ENCODE results near the gene LRCOL1.

The LRCOL1 gene

DNA sequence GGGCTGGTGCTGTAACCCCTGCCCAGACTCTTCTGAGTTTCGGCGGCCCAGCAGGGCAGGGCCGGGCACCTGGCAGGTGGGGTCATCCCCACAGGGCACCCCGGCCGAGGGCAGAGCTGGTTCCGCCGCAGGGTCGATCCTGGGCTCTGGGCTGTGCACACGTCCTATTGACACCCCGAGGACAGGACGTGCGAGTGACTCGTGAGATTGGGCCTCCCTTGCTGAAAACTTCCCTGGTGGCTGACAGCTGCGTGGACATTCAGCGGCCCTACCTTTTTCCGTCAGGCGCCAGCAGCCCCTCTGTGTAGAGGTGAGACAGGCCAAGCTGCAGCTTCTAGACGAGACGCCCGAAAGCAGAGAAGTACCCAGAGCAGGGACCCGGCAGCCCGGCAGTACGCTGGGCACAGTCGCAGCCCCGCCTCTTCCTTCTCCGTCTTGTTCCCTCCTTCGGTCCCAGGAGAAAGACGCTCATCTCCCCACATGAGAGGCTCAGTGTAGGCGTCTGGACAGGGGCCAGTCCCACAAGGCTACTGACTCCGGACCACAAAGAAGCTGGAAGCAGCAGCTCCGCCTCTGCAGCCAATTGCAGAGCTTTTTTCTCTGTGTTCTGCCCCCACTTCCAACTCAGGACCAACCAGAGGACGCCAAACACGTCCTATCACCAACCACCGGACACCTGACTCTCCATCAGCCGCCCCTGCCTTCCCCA lies at the start of gene LRCOL1:
TSS of gene LRCOL1 (minus strand) at position 532 of the 709 bp plus-strand sequence. CDS start 4,331 bp downstream, outside the sequence.
- DNase-seq, result no peak

DNA sequence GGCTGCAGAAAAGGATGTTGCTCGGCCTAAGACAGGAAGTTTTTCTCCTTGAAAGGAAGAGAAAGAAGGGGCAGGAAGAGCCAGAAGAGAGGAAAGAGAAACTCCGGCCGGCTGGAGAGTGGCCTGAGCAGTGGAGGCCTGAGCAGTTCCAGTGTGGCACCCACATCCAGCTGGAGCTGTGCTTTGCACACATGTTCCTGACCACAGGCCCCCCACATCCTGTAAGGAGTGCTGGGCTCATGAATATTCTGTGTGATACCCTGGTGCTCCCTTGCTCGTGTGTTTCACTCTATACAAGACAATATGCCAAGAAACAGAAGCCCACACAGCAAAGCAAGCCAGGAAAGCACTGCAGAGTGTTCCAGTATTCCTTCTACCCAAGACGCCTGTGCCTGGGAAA lies 49.7 kb upstream of the LRCOL1 start:
- no peak for DNase-seq

DNA sequence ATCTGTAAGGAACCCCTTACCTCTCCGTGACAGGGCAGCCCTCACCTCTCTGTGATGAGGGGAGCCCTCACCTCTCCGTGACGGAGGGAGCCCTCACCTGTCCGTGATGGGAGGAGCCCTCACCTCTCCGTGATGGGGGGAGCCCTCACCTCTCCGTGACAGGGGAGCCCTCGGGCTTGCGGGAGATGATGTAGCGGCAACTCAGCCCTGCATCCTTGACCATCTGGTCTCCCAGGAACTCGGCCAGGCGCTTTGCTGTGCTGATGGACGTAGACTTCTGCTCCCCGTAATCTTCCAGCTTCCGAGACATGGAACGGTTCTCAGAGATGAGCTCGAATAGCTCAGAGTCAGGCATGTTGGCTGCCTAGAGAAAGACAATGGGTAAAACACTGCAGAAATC lies 48.8 kb upstream of the LRCOL1 start:
- no peak for DNase-seq

DNA sequence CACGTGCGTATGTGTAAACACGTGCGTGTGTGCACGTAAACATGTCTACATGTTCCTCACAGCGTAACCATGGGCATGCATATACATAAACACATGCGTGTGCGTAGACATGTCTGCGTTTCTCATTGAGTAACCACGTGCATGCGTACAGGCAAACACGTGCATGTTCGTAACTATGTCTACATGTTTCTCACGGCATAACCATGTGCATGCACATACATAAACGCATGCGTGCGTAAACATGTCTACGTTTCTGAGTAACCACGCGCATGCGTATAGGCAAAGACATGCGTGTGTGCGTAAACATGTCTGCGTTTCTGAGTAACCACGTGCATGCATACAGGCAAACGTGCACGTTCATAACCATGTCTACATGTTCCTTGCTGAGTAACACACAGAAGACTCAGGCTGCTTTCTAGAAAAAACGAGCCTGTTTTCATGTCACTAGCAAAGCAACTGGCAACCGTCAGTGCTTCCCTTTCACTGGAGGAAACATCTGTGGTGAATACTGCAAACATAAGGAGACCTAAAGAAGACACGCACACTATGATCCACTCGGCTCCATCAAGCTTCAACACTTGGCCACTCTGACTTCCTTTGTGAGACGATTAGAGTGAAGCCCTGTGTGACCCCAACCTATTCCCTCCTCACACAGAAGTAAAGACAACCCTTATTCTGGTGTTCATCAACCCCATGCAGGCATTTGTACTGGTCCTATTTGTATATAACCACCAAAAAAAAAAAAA lies 47.9 kb upstream of the LRCOL1 start:
- DNase-seq, result no peak

DNA sequence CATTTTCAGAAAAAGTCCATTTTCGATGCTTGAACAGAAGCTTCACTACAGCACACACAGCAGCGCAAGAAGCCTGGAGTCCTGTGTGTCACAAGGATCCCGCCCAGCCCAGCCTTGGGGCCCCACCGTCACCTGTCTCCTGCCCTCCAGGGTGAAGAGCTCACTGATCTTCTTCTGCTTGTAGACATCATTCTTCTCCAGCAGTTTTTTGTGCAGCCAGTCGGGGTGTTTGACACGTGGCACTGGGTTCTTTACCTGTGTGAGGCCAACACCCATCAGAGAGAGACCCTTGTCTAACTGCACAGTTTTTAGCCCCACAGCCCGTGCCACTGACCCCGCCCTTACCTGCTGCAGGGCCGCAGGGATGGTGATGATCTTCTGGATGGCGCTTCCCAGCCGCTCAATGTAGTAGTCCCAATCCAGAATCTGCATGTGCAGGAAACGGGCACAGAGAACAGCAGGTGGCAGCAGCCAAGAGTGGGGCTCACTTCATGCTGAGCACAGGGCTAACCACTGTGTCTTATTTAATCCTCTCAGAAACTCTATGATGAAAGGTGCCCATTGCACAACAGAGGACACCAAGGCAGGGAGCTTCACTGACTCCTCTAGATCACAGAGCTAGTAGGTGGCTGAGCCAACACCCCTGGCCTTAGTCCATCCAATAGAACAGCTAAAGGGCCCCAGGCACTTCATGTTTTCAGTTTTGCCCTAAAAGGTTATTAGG lies 46.8 kb upstream of the LRCOL1 start:
- DNase-seq, result no peak

DNA sequence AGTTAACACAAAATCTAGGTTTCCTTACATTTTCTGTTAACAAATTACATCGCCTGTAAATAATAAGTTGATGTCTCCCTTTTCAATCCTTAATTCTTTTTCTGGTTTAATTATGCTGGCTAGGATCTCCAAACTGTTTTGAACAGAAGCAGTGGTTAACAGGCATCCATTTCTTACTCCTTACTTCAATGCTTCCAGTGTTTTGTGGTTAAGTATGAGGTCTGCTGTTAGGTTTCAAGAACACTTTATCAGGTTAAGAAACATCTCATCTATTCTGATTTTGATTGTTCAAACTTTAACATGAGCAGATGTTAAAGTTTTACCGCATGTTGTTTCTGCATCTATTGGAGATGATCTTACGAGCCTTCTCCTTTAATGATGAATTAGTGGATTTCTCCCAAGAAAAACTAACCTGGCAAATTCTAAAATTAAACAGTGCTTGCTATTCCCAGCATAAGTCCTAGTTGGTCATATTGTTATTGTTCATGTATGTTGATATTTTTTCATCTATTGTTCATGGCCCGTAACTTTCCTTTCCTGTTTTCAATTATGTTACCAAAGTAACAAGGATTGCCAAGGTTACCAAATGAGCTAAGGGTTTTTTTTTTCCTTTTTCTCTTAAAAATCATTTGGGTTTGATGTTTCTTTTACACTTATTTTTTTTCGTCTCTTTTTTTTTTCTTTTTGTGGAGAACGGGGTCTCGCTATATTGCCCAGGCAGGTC lies 43.3 kb upstream of the LRCOL1 start:
- no peak for DNase-seq

DNA sequence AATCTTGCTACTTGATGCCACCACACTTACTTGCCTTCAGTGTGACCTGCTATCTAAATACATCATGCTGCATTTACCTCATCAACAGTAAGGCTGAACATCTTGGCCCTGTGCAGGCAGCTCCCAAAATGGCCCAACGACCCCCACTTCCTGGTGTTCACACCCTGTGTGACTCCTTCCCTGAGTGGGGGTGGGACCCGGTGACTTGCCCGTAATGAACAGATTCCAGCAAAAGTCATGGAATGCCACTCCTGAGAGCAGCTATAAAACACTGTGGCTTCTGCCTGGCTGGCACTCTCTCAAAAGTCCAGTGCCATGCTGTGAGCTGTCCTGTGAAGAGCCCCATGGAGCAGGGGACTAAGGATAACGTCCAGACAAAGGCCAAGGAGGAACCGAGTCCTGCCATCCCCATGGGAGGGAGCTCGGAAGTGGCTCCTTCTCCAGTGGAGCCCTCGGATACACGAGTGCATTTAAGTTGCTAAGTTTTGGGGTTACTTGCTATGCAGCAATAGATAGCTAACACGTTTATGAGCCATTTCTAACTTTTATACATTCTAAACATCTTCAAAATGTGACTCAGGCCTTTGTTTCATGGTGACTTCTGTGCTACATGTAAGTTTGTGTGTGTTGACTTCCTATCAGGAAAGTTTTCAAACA lies 41.2 kb upstream of the LRCOL1 start:
- no peak for DNase-seq

DNA sequence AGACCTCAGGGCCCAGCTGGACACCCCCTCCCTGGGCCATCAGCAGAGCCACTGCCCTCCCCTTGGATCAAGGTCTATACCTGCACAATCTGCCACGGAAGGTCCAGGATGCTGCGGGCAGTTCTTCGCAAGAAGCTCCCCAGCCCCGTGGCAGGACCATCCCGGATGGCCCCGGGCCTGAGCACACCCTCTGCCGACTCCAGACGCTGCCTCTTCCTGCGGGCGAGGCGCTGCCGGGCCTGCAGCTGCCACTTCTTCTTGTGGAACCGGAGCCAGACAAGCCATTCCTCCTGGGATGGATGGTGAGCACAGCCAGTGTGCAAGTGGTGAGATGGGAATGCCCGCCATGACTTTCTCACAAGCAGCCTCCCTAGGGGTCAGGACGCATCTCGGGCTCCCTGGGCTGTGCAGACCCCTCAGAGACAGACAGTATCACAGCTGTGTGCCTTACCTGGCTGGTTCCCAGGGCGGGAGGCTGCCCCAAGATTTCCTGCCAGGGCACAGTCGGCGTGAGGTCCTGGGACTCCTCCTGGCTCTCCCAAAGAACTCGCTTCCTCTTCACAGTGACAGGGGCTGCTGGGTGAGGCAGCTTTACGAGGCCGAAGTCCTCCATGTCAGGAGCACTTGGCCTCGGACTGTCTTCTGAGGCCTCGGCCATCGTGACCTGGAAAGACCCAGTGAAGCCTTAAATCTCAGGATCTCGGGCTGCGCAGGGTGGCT lies 39.0 kb upstream of the LRCOL1 start:
- DNase-seq, result no peak

DNA sequence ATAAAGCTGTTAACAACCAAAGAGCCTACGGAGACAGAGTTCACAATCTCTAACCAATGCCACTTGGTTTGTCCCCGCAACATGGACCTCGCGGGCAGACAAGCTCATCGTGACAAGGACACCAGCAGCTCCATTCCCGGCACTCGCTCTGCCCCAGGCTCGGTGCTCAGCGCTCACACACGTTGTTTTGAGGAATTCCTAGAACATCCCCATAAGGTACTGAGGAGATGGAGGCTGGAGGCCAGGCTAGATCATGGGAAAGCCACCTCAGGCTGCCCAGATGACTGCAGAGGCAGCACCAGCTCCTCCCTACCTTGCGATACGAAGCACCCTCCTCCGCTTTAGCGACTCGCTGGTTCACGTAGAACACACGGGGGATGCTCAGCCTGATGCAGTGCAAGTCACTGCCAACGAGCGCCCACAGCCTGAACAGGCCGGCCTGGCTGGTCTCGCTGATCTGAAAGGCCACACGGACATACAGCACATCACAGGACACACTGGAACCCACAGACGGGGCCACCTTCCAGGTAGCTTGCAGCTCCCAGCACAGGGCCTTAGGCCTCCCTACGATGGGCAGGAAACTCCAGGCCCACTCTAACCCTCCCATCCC lies 38.3 kb upstream of the LRCOL1 start:
- DNase-seq, result no peak

DNA sequence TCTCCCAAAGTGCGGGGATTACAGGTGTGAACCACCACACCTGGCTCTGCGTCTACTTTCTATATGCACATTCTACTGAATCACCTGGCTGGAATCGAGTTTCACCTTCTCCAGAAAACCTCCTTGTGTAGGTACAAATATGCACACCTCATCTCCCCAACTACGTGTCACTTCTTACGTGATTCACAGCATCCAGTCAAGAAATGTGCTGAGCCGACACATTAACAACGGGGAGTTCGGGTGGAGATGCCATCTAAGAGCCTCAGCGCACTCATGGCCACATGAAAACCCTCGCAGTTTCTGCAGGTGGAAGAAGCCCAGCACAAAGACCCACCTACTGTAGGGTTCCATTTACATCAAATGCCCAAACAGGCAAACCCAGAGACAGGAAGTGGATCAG lies 37.5 kb upstream of the LRCOL1 start:
- DNase-seq, result no peak

DNA sequence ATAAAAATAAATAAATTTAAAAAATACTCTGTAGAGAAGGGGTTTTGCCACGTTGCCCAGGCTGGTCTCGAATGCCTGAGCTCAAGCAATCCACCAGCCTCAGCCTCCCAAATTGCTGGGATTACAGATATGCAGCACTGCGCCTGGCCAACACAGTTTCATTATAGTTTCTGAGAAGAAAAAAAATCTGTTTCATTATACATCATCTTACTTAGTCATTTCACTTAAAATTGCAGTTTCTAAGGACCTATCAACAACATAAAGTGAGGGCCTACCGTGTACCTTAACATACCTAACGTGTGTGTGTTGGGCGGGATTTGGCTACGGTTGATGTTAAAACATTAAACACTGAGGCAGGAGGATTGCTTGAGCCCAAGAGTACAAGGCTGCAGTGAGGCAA lies 36.5 kb upstream of the LRCOL1 start:
- no peak for DNase-seq

DNA sequence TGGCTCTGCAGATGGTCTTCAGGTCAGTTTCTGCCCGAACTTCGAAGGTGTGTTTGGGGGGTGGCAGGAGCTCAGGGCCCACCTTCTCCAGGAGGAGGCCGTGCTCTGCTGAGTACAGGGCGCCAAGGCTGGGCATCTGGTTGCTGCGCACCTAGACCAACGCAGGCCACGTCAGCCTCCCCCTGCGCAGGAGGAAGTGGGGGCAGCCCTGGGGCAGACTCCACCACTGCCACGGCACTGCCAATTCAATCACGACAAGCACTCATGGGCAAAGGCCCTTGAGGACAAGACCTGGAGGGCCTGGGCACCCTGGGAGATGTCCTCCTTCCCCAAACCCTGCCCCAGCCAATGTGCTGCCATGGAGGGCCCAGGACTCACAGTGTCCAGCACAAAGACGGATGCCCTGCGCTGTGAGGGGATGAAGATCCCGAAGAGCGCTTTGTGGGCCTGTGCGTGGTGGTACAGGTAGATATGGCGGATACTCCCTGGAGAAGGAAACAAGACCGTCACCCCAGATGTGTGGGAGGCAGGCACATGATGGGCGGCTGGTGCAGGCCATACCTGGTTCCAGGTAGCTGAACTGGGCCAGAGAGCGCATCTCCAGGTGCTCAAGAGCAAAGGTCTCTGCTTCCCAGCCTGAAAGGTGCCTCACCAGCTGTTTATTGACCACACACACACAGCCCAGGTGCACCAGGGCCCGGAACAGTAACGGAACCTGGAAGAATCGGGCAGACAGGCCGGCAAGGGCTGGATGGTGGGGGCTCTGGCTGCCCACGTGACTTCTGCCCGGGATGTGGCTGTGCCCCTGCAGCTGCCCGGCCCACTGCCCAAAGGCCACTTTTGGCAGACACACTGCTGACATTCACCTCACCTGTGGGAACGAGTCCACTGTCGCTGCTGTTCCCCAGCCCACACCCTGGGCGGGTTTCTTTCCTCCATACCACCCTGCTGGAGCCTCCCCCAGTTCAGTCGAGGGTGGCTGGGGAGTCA lies 32.8 kb upstream of the LRCOL1 start:
- no peak for DNase-seq

DNA sequence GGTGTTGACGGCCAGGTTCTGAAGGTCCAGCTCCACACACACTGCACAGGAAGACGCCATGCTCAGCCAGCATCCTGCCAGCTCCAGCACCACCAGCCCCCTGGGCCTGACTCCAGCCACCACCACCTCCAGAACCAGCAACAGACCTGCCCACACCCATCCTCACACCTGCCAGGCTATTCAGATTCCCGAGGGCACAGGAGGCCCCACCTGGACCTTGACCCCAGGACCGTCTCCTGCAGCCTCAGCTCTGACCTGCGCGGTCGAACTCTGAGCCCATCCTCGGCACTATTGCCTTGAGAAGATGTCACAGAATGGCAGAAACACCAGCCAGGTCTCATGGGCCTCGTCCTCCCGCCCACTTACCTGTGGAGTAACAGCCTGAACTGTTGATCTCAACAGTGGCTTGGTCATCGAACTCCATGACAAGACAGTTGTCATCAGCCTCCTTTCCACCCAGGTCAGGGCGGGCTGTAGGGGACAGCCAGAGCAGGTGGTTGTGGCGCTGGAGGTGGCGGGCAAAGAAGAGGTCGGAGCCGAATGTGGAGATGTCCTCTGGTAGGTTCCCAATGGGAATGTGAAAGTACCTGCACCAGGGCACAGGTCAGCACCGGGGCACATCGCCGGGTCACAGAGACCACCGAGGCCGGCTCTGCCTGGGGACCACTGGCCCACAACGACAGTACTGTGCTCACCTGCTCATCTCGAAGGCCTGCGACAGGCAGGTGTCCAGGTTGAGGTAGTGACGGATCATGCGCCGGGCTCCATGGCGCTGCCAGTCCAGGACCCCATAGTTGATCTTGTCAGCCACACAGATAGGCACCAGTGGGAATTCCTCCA lies 31.6 kb upstream of the LRCOL1 start:
- no peak for DNase-seq

DNA sequence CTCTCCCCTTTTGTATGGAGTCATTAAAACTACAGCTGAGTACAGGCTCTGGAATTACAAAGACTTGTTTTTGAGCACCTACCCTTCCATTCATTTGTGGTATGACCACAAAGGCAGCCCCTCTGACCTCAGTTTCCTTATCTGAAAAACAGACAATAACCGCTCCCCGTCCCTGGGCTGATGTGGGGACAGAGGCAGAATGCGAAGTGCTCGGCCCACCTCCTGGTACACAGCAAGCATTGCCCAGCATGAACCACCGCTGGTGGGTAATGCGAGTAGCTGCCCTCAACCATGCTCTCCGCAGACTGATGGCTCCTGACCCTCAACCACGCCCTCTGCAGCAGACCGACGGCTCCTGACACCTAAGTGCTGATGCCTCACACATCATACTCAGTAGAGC lies 30.6 kb upstream of the LRCOL1 start:
- DNase-seq, result no peak

DNA sequence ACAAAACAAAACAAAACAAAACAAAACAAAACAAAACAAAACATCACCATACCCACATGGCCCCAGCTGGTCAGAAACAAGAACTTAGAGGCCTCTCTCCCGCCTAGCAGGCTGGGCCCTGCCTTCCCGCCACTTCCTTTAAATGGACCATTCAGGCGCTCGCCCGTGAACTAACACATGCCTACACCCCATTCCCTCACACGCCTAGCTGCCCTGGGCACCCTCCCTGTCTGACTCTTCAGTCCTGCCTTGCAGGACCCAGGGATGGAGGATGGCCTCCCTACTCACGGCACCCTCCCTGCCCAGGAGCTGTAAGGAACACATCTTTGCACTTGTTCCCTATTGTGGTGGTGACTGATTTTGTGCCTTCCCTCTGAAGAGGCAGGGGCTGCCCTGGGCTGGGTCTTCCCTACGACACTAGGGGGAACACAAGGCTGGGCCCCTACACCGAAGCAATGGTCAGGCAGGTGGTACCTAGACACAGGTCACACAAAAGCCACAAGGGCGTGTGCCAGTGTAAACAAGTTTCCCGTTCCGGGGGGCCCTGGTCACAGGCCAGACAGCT lies 29.7 kb upstream of the LRCOL1 start:
- DNase-seq, result no peak

DNA sequence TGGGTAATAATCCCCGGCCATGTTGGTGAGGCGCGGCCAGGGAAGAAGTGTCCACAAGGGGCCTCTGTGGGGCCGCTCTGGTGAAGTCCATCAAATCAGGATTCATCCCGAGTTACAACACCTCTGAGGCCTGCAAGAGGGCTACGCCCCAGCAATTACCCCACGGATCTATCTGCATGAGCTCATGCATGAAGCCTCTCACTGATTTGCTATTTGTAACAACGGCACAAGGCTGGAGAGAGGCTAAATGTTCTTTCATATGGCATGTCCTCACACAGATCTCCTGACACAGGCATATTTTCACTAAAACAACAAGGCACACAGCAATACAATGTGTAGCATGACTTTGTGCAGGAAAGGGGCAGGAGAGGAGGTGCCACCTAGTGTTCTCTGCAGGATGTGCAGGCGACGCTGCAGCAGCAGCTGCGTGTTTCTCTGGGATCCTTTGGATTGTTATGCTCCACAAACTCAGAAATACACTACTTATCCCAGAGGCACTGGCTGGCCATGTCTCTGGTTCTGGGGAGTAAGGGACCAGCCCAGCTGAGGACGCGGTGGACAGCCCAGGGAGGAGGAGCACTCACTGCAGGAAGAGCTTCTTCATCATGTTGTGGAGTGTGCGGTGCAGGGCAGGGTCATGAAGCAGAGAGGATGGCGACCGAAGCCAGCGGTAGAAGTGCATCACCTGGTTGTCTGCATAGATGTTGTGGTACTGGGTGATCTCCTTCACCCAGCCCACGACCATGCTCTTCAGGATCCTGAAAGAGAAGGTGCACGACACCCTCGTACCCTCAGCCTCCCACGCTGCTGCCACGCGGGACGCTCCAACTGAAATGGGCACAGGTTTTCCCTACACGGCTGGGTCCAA lies 28.4 kb upstream of the LRCOL1 start:
- no peak for DNase-seq

DNA sequence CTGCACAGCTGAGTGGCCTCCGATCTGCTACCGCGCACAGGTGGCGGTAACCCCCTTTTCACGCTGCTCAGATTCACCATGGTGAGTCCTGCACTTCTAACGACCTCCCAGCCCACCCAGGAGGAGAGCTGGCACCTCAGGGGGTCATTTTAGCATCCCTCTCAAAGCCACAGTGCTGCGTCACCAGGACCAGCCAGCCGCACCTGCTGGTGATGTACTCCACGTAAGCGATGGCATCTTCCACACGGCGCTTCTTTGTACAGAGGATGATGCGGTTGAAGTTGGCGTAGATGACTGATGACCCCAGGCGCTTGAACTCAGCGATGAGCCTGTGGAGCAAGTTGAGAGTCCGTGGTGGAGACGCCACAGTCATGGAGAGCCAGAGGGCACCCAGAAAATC lies 27.4 kb upstream of the LRCOL1 start:
- no peak for DNase-seq
